ENCODE measurements around the gene ZNF419.
"Not testable (repeated sequence)": the region's sequence is repeated elsewhere in the genome, so short reads cannot be mapped to it uniquely, and the experiment has no call there.

Gene ZNF419

GRCh38 chr19:57465680-57466381 lies 21.7 kb upstream of the ZNF419 start:
- no peak for TF ChIP-seq CTCF (IDR thresholded peaks at IDR 0.05)
- DNase-seq: no peak
- H3K27me3 Mint-ChIP-seq (ENCODE audit: low read depth, poor library complexity): peaks cover 4% of the 10 kb centered on the region
- no peak overlapping the region for H3K4me3 Mint-ChIP-seq
- peaks cover 83% of the 10 kb centered on the region for H3K36me3 Mint-ChIP-seq (ENCODE audit: low read depth)
- no peaks in the 10 kb centered on the region for H3K4me1 Mint-ChIP-seq
- peaks cover 90% of the 10 kb centered on the region for H3K9me3 Mint-ChIP-seq
- no peak overlapping the region for H3K27ac Mint-ChIP-seq

GRCh38 chr19:57466489-57466888 lies 21.1 kb upstream of the ZNF419 start:
- Mint-ChIP-seq H3K9me3 (peaks cover 90% of the 10 kb centered on the region), H3K27ac (no peak overlapping the region), H3K4me3 (no peak overlapping the region), H3K4me1 (no peaks in the 10 kb centered on the region), H3K36me3 (ENCODE audit: low read depth) (peaks cover 83% of the 10 kb centered on the region), H3K27me3 (ENCODE audit: low read depth, poor library complexity) (peaks cover 4% of the 10 kb centered on the region)
- DNase-seq: no peak
- TF ChIP-seq CTCF (IDR thresholded peaks at IDR 0.05): no peak

- Mint-ChIP-seq H3K36me3 (ENCODE audit: low read depth) (peaks cover 100% of the 10 kb centered on the region), H3K4me1 (peaks cover 10% of the 10 kb centered on the region), H3K4me3 (no peak overlapping the region), H3K27ac (no peak overlapping the region), H3K9me3 (peaks cover 100% of the 10 kb centered on the region), H3K27me3 (ENCODE audit: low read depth, poor library complexity) (peaks cover 15% of the 10 kb centered on the region)
- TF ChIP-seq CTCF (IDR thresholded peaks at IDR 0.05): no peak
- DNase-seq: no peak
These were observed 13.9 kb upstream of the ZNF419 start for GRCh38 chr19:57473646-57474045.

GRCh38 chr19:57477191-57478008 lies 10.2 kb upstream of the ZNF419 start, which contains the start of gene ZNF772:
Gene ZNF772, minus strand, starts transcription at chr19:57477566. Its CDS starts 257 bp downstream, at chr19:57477309.
- DNase-seq: peak; percentile 77
- H3K36me3 Mint-ChIP-seq (ENCODE audit: low read depth): peaks cover 62% of the 10 kb centered on the region
- H3K9me3 Mint-ChIP-seq: peaks cover 93% of the 10 kb centered on the region
- TF ChIP-seq CTCF (IDR thresholded peaks at IDR 0.05): peak; percentile 45
- peaks cover 10% of the 10 kb centered on the region for H3K4me1 Mint-ChIP-seq
- H3K4me3 Mint-ChIP-seq: peak within 1 kb of the TSS; percentile 96
- peaks cover 22% of the 10 kb centered on the region for H3K27me3 Mint-ChIP-seq (ENCODE audit: low read depth, poor library complexity)
- peak within 1 kb of the TSS; percentile 83 for H3K27ac Mint-ChIP-seq

- Mint-ChIP-seq H3K4me3 (peak overlapping the region; percentile 85), H3K27me3 (ENCODE audit: low read depth, poor library complexity) (peaks cover 13% of the 10 kb centered on the region), H3K9me3 (peaks cover 80% of the 10 kb centered on the region), H3K4me1 (peaks cover 15% of the 10 kb centered on the region), H3K36me3 (ENCODE audit: low read depth) (peaks cover 76% of the 10 kb centered on the region)
- H3K27ac Mint-ChIP-seq, DNase-seq: not testable (repeated sequence)
These were observed 722 bp downstream of the ZNF419 start for GRCh38 chr19:57488299-57488644.

- Mint-ChIP-seq H3K4me3 (peak overlapping the region; percentile 83), H3K27ac (peak overlapping the region; percentile 52), H3K36me3 (ENCODE audit: low read depth) (peaks cover 71% of the 10 kb centered on the region)
These were observed 11.8 kb downstream of the ZNF419 start for GRCh38 chr19:57499332-57499679.

GRCh38 chr19:57499680-57500395 lies 12.3 kb downstream of the ZNF419 start, which contains the start of gene ZNF773:
Gene ZNF773, plus strand, starts transcription at chr19:57499938. Its CDS starts 143 bp downstream, at chr19:57500081.
- Mint-ChIP-seq H3K27ac (peak within 1 kb of the TSS; percentile 52), H3K9me3 (peaks cover 87% of the 10 kb centered on the region), H3K4me1 (peaks cover 17% of the 10 kb centered on the region), H3K36me3 (ENCODE audit: low read depth) (peaks cover 71% of the 10 kb centered on the region), H3K4me3 (peak within 1 kb of the TSS; percentile 83)
- H3K27me3 Mint-ChIP-seq (ENCODE audit: low read depth, poor library complexity): not testable (repeated sequence)
- peak; percentile 96 for DNase-seq

More at GRCh38 chr19:57499332-57499679, 11.8 kb downstream of the ZNF419 start:
- peaks cover 89% of the 10 kb centered on the region for H3K9me3 Mint-ChIP-seq
- not testable (repeated sequence) for H3K27me3 Mint-ChIP-seq (ENCODE audit: low read depth, poor library complexity); DNase-seq
- peaks cover 17% of the 10 kb centered on the region for H3K4me1 Mint-ChIP-seq

- peaks cover 85% of the 10 kb centered on the region for H3K9me3 Mint-ChIP-seq
- H3K4me1 Mint-ChIP-seq: peaks cover 17% of the 10 kb centered on the region
- H3K27me3 Mint-ChIP-seq (ENCODE audit: low read depth, poor library complexity); DNase-seq: not testable (repeated sequence)
- peaks cover 71% of the 10 kb centered on the region for H3K36me3 Mint-ChIP-seq (ENCODE audit: low read depth)
- peak overlapping the region; percentile 83 for H3K4me3 Mint-ChIP-seq
- peak overlapping the region; percentile 17 for H3K27ac Mint-ChIP-seq
These were observed 12.8 kb downstream of the ZNF419 start for GRCh38 chr19:57500400-57500799.

All from nephron progenitor cell (in vitro differentiated cells).